ENCODE data around the gene ARHGEF5.
"Not testable (repeated sequence)": the region's sequence is repeated elsewhere in the genome, so short reads cannot be mapped to it uniquely, and the experiment has no call there.

GRCh38 chr7:144427539-144427938, 72.3 kb downstream of the ARHGEF5 start:
- TF ChIP-seq, protein P1, sequence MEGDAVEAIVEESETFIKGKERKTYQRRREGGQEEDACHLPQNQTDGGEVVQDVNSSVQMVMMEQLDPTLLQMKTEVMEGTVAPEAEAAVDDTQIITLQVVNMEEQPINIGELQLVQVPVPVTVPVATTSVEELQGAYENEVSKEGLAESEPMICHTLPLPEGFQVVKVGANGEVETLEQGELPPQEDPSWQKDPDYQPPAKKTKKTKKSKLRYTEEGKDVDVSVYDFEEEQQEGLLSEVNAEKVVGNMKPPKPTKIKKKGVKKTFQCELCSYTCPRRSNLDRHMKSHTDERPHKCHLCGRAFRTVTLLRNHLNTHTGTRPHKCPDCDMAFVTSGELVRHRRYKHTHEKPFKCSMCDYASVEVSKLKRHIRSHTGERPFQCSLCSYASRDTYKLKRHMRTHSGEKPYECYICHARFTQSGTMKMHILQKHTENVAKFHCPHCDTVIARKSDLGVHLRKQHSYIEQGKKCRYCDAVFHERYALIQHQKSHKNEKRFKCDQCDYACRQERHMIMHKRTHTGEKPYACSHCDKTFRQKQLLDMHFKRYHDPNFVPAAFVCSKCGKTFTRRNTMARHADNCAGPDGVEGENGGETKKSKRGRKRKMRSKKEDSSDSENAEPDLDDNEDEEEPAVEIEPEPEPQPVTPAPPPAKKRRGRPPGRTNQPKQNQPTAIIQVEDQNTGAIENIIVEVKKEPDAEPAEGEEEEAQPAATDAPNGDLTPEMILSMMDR (conservative IDR thresholded peaks at IDR 0.05; ENCODE audit: low read length) = not testable (repeated sequence)
- not testable (repeated sequence) for TF ChIP-seq EZH2phosphoT487 (IDR thresholded peaks at IDR 0.05; ENCODE audit: borderline replicate concordance, low read depth, low read length)
